Natural killer cell (primary cell): Measurements from ENCODE around the gene SNX13. TPM values are rescaled to one million over a fixed set of nuclear protein-coding genes. Genes with fewer than 3 reads are reported as not detected.

ENCODE experiments used
- ATAC-seq, 3 donors: fragments of 150-1000 bp in 2 of 3; fragments of 200-7000 bp in 1 of 3; cut with Tn5 transposase; 1 replicate in 1 of 3; 2 replicates in 2 of 3; pipeline ENCODE4 v1.10.0; 2021; ENCODE audit warnings: mild to moderate bottlenecking in 2 of 3, moderate library complexity in 2 of 3
- DNase-seq, 2 donors: peaks; one replicate each; pipeline versions ENCODE4 v3.0.0 to v3.0.0-alpha.2; 2013 to 2021; ENCODE audit warnings: mixed read lengths in 1 of 2
- H3K27ac ChIP-seq: one replicate; pipeline ENCODE4 v1.5.1; 2013; ENCODE audit warnings: mild to moderate bottlenecking, low read length
- H3K27me3 ChIP-seq: one replicate; pipeline ENCODE4 v1.6.1; 2013; ENCODE audit warnings: low read length; ENCODE audit not compliant: control insufficient read depth, insufficient read depth
- H3K36me3 ChIP-seq: one replicate; pipeline ENCODE4 v1.6.1; 2013; ENCODE audit warnings: low read length; ENCODE audit not compliant: control insufficient read depth, insufficient read depth
- H3K4me1 ChIP-seq: one replicate; pipeline ENCODE4 v1.6.1; 2013; ENCODE audit warnings: low read length; ENCODE audit not compliant: control insufficient read depth, insufficient read depth
- H3K4me3 ChIP-seq: one replicate; pipeline ENCODE4 v1.5.1; 2013; ENCODE audit warnings: low read length
- H3K9me3 ChIP-seq: one replicate; pipeline ENCODE4 v1.6.1; 2013; ENCODE audit warnings: low read length; ENCODE audit not compliant: control insufficient read depth, insufficient read depth
- H3K27ac Mint-ChIP-seq, 2 donors: one replicate each; pipeline ENCODE4 v1.8.0; 2022; ENCODE audit warnings: mild to moderate bottlenecking in 2 of 2, mixed read lengths in 2 of 2, moderate library complexity in 1 of 2
- H3K27me3 Mint-ChIP-seq, 2 donors: one replicate each; pipeline ENCODE4 v1.8.0; 2022; ENCODE audit warnings: low read depth in 2 of 2, mixed read lengths in 2 of 2
- H3K36me3 Mint-ChIP-seq: one replicate; pipeline ENCODE4 v1.8.0; 2022; ENCODE audit warnings: mixed read lengths
- H3K4me1 Mint-ChIP-seq, 2 donors: one replicate each; pipeline ENCODE4 v1.8.0; 2022; ENCODE audit warnings: mixed read lengths in 2 of 2
- H3K4me3 Mint-ChIP-seq: one replicate; pipeline ENCODE4 v1.8.0; 2022; ENCODE audit warnings: mild to moderate bottlenecking, moderate library complexity, mixed read lengths
- H3K9me3 Mint-ChIP-seq, 2 donors: one replicate each; pipeline ENCODE4 v1.8.0; 2022; ENCODE audit warnings: mixed read lengths in 2 of 2
- CTCF ChIP-seq: fragments of 200-600 bp; IDR thresholded peaks from one replicate; pipeline ENCODE4 v1.8.0; 2022; ENCODE audit warnings: antibody characterized with exemption
- WGBS: methylation state at CpG from one replicate; pipeline ENCODE4 v1.1.7; 2013; ENCODE audit warnings: missing lambda C conversion rate; ENCODE audit not compliant: insufficient coverage; 5-methylcytosine and 5-hydroxymethylcytosine counted together
- intact Hi-C: fragments of 100-400 bp; cut with micrococcal nuclease; formaldehyde crosslinking; loops from one replicate; pipeline ENCODE4 v1.14.2; 2022
- total RNA-seq, 4 donors: library from RNA; stranded (reverse); fragments of 120-200 nt in 1 of 4; gene quantifications; one replicate each; pipeline versions ENCODE4 v1.2.3 to v1.2.4, GENCODE V29; 2013 to 2022

SNX13 gene
- total RNA-seq, 3 donors from 2014 or later (not counting 1 experiment from before 2014, with no cell fraction given), result 34.8 to 38.5 (median 37.4) TPM

- Histone ChIP-seq H3K9me3 (no peaks in the 10 kb centered on the region), H3K27me3 (no peaks in the 10 kb centered on the region), H3K4me3 (peak overlapping the region; percentile 89), H3K27ac (peak overlapping the region; percentile 97), H3K4me1 (peaks cover 3% of the 10 kb centered on the region), H3K36me3 (no peaks in the 10 kb centered on the region)
- H3K36me3 Mint-ChIP-seq, result no peaks in the 10 kb centered on the region
- peak overlapping the region; percentile 99 to 100 for H3K27ac Mint-ChIP-seq
- DNase-seq (peak in 1 of 2 donors; percentile 61), ATAC-seq (no peak)
- WGBS, result 23% methylated on average over 12 of the region's 12 CpGs
- intact Hi-C loops, result no loop called here
- no peaks in the 10 kb centered on the region for H3K9me3 Mint-ChIP-seq
- TF ChIP-seq CTCF, result no peak
- peaks cover 0 to 2% of the 10 kb centered on the region in 2 donors for H3K27me3 Mint-ChIP-seq
- peaks cover 45 to 55% of the 10 kb centered on the region in 2 donors for H3K4me1 Mint-ChIP-seq
- peak overlapping the region; percentile 99 for H3K4me3 Mint-ChIP-seq
These were observed 697 bp upstream of the SNX13 start for GRCh38 chr7:17940951-17941431.

- intact Hi-C loops, result no loop called here
- H3K4me1 ChIP-seq, result peaks cover 3% of the 10 kb centered on the region
- H3K4me3 ChIP-seq, result peak overlapping the region; percentile 89
- H3K27ac ChIP-seq, result peak overlapping the region; percentile 97
- Mint-ChIP-seq H3K27ac (peak overlapping the region; percentile 99 to 100), H3K36me3 (no peaks in the 10 kb centered on the region), H3K4me1 (peaks cover 51 to 60% of the 10 kb centered on the region in 2 donors), H3K4me3 (peak overlapping the region; percentile 99), H3K9me3 (no peaks in the 10 kb centered on the region), H3K27me3 (peaks cover 0 to 2% of the 10 kb centered on the region in 2 donors)
- under 1% methylated on average over 29 of the region's 29 CpGs for WGBS
- DNase-seq (peak; percentile 60 to 67), ATAC-seq (peak; percentile 56 to 73 (median 62))
- no peaks in the 10 kb centered on the region for H3K36me3 ChIP-seq
- TF ChIP-seq CTCF, result no peak
- H3K9me3 ChIP-seq, result no peaks in the 10 kb centered on the region
- no peaks in the 10 kb centered on the region for H3K27me3 ChIP-seq
These were observed 540 bp downstream of the SNX13 start for GRCh38 chr7:17939606-17940301.

GRCh38 chr7:17939211-17939605 lies 1.1 kb downstream of the SNX13 start:
- Mint-ChIP-seq H3K36me3 (no peaks in the 10 kb centered on the region), H3K27ac (peak overlapping the region; percentile 99 to 100), H3K4me3 (peak overlapping the region; percentile 99), H3K4me1 (peaks cover 56 to 66% of the 10 kb centered on the region in 2 donors), H3K27me3 (peaks cover 0 to 2% of the 10 kb centered on the region in 2 donors), H3K9me3 (no peaks in the 10 kb centered on the region)
- Histone ChIP-seq H3K27ac (peak overlapping the region; percentile 97), H3K27me3 (no peaks in the 10 kb centered on the region), H3K4me1 (peaks cover 6% of the 10 kb centered on the region), H3K9me3 (no peaks in the 10 kb centered on the region), H3K36me3 (no peaks in the 10 kb centered on the region), H3K4me3 (peak overlapping the region; percentile 89)
- intact Hi-C loops, result no loop called here
- TF ChIP-seq CTCF, result no peak
- peak in 1 of 2 donors; percentile 40 for DNase-seq
- ATAC-seq, result no peak
- 5% methylated on average over 6 of the region's 6 CpGs for WGBS
